ENCODE data around the gene DBP.

Gene DBP

DNA sequence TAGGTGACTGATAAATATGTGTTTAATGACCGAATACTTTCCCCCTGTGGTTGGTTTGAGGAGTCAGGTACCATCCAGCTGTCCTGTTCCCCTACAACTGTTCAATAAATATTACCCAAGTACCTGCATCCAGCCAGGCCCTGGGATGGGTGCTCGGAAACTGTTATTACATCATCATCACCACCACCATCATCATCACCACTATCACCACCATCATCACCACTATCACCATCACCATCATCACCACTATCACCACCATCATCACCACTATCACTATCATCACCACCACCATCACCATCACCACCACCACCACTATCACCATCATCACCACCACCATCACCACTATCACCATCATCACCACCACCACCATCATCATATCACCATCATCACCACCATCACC, 31.6 kb upstream of the DBP start:
- Histone ChIP-seq H3K9me3 (ENCODE audit: insufficient read depth, low read length) (no peaks in the 10 kb centered on the region), H3K9me2 (replicated peaks; ENCODE audit: insufficient read depth, low read length) (no peaks in the 10 kb centered on the region), H3K79me2 (ENCODE audit: insufficient read depth, low read length) (no peaks in the 10 kb centered on the region), H3K27me3 (ENCODE audit: low read length) (no peaks in the 10 kb centered on the region), H3K4me3 (ENCODE audit: insufficient read depth, low read length, poor library complexity, severe bottlenecking) (no peak overlapping the region), H3K9ac (ENCODE audit: low read length) (no peak overlapping the region), H2AFZ (ENCODE audit: low read depth, low read length, severe bottlenecking) (no peak overlapping the region), H3K27ac (ENCODE audit: low read depth, low read length) (no peak overlapping the region), H4K20me1 (ENCODE audit: low read depth, low read length) (no peaks in the 10 kb centered on the region), H3K36me3 (ENCODE audit: low read length) (no peaks in the 10 kb centered on the region), H3F3A (ENCODE audit: insufficient read depth) (no peaks in the 10 kb centered on the region), H3K4me2 (ENCODE audit: low read depth, low read length, poor library complexity, severe bottlenecking) (no peak overlapping the region)
- no peak for TF ChIP-seq EZH2phosphoT487 (conservative IDR thresholded peaks at IDR 0.05; ENCODE audit: low read length)
- TF ChIP-seq, protein P1, sequence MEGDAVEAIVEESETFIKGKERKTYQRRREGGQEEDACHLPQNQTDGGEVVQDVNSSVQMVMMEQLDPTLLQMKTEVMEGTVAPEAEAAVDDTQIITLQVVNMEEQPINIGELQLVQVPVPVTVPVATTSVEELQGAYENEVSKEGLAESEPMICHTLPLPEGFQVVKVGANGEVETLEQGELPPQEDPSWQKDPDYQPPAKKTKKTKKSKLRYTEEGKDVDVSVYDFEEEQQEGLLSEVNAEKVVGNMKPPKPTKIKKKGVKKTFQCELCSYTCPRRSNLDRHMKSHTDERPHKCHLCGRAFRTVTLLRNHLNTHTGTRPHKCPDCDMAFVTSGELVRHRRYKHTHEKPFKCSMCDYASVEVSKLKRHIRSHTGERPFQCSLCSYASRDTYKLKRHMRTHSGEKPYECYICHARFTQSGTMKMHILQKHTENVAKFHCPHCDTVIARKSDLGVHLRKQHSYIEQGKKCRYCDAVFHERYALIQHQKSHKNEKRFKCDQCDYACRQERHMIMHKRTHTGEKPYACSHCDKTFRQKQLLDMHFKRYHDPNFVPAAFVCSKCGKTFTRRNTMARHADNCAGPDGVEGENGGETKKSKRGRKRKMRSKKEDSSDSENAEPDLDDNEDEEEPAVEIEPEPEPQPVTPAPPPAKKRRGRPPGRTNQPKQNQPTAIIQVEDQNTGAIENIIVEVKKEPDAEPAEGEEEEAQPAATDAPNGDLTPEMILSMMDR (IDR thresholded peaks at IDR 0.05; ENCODE audit: insufficient read depth, low read length, poor library complexity, severe bottlenecking), result no peak

DNA sequence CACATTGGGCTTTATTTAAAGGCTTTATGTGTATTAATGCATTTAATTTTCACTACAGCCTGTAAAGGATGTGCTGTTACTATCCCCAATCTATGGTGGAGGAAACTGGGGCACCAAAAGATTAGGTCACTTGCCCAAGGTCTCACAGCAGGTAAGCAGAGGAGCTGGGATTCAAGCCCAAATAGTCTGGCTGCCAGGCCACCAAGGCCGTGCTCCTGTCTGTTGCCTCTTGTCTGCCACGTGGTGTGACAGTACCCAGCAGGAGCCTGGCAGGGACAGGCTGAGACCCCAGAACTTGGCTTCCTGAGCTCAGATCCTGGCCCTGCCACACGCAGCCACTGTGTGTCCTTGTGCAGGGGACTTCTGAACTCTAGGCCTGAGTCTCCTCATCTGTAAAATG, 31.2 kb upstream of the DBP start:
- H3K27me3 ChIP-seq (ENCODE audit: low read length), result no peaks in the 10 kb centered on the region
- no peak overlapping the region for H3K27ac ChIP-seq (ENCODE audit: low read depth, low read length)
- H3K9me3 ChIP-seq (ENCODE audit: insufficient read depth, low read length), result no peaks in the 10 kb centered on the region
- no peak overlapping the region for H3K9ac ChIP-seq (ENCODE audit: low read length)
- H4K20me1 ChIP-seq (ENCODE audit: low read depth, low read length), result no peaks in the 10 kb centered on the region
- no peaks in the 10 kb centered on the region for H3F3A ChIP-seq (ENCODE audit: insufficient read depth)
- no peak overlapping the region for H2AFZ ChIP-seq (ENCODE audit: low read depth, low read length, severe bottlenecking)
- TF ChIP-seq EZH2phosphoT487 (conservative IDR thresholded peaks at IDR 0.05; ENCODE audit: low read length), result no peak
- TF ChIP-seq, protein P1 (IDR thresholded peaks at IDR 0.05; ENCODE audit: insufficient read depth, low read length, poor library complexity, severe bottlenecking), result no peak
- H3K79me2 ChIP-seq (ENCODE audit: insufficient read depth, low read length), result no peaks in the 10 kb centered on the region
- no peak overlapping the region for H3K4me3 ChIP-seq (ENCODE audit: insufficient read depth, low read length, poor library complexity, severe bottlenecking)
- H3K9me2 ChIP-seq (replicated peaks; ENCODE audit: insufficient read depth, low read length), result no peaks in the 10 kb centered on the region
- no peaks in the 10 kb centered on the region for H3K36me3 ChIP-seq (ENCODE audit: low read length)
- no peak overlapping the region for H3K4me2 ChIP-seq (ENCODE audit: low read depth, low read length, poor library complexity, severe bottlenecking)

DNA sequence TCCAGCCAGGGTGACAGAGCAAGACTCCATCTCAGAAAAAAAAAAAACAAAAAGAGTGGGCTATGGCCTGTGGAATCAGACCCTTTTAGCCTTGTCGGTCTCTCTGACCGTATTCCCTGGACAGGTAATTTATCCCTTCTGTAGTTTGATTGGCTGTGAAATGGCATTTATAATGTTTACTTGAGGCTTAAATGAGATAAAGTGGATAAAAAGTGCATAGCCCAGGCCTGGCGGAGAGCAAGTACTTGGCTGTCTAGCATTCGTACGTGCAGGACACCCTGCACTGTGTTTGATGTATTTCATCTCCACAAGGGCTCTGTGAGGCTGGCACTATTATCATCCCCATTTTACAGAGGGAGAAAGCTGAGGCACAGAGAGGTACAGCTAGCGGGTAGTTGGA, 28.6 kb upstream of the DBP start:
- Histone ChIP-seq H3K4me2 (ENCODE audit: low read depth, low read length, poor library complexity, severe bottlenecking) (no peak overlapping the region), H4K20me1 (ENCODE audit: low read depth, low read length) (no peaks in the 10 kb centered on the region), H3K27me3 (ENCODE audit: low read length) (no peaks in the 10 kb centered on the region), H3K36me3 (ENCODE audit: low read length) (no peaks in the 10 kb centered on the region), H3K27ac (ENCODE audit: low read depth, low read length) (no peak overlapping the region), H3K79me2 (ENCODE audit: insufficient read depth, low read length) (no peaks in the 10 kb centered on the region), H3K9me2 (replicated peaks; ENCODE audit: insufficient read depth, low read length) (no peaks in the 10 kb centered on the region), H3K4me3 (ENCODE audit: insufficient read depth, low read length, poor library complexity, severe bottlenecking) (no peak overlapping the region), H3K9me3 (ENCODE audit: insufficient read depth, low read length) (no peaks in the 10 kb centered on the region), H2AFZ (ENCODE audit: low read depth, low read length, severe bottlenecking) (no peak overlapping the region), H3F3A (ENCODE audit: insufficient read depth) (no peaks in the 10 kb centered on the region), H3K9ac (ENCODE audit: low read length) (no peak overlapping the region)
- TF ChIP-seq, protein P1 (IDR thresholded peaks at IDR 0.05; ENCODE audit: insufficient read depth, low read length, poor library complexity, severe bottlenecking), result no peak
- no peak for TF ChIP-seq EZH2phosphoT487 (conservative IDR thresholded peaks at IDR 0.05; ENCODE audit: low read length)

DNA sequence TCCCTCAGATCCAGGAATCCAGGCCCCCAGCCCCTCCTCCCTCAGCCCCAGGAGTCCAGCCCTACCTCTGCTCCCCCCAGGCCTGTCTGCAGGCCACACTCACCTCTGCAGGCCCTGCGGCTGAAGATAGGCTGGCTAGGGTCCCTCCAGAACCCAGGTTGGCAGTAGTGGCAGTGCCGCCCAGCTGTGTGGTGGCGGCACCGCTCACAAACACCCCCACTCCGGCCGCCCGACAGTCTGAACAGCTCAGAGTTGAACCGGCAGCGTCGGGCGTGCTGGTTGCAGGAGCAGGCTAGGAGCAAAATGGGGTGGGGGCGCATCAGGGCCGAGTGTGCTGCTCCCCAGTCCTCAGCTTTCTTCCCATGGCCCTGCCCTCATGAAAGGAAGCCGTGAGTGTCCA, 27.3 kb upstream of the DBP start:
- no peak overlapping the region for H3K27ac ChIP-seq (ENCODE audit: low read depth, low read length)
- H3F3A ChIP-seq (ENCODE audit: insufficient read depth), result no peaks in the 10 kb centered on the region
- no peak overlapping the region for H2AFZ ChIP-seq (ENCODE audit: low read depth, low read length, severe bottlenecking)
- no peaks in the 10 kb centered on the region for H3K9me3 ChIP-seq (ENCODE audit: insufficient read depth, low read length)
- no peak overlapping the region for H3K4me3 ChIP-seq (ENCODE audit: insufficient read depth, low read length, poor library complexity, severe bottlenecking)
- H3K9ac ChIP-seq (ENCODE audit: low read length), result no peak overlapping the region
- TF ChIP-seq, protein P1 (IDR thresholded peaks at IDR 0.05; ENCODE audit: insufficient read depth, low read length, poor library complexity, severe bottlenecking), result no peak
- TF ChIP-seq EZH2phosphoT487 (conservative IDR thresholded peaks at IDR 0.05; ENCODE audit: low read length), result no peak
- no peaks in the 10 kb centered on the region for H4K20me1 ChIP-seq (ENCODE audit: low read depth, low read length)
- H3K36me3 ChIP-seq (ENCODE audit: low read length), result no peaks in the 10 kb centered on the region
- H3K9me2 ChIP-seq (replicated peaks; ENCODE audit: insufficient read depth, low read length), result no peaks in the 10 kb centered on the region
- no peak overlapping the region for H3K4me2 ChIP-seq (ENCODE audit: low read depth, low read length, poor library complexity, severe bottlenecking)
- H3K27me3 ChIP-seq (ENCODE audit: low read length), result no peaks in the 10 kb centered on the region
- no peaks in the 10 kb centered on the region for H3K79me2 ChIP-seq (ENCODE audit: insufficient read depth, low read length)
